ENCODE measurements around the gene HCST. TPM values are rescaled to one million over a fixed set of nuclear protein-coding genes. Genes with fewer than 3 reads are reported as not detected.
"Not testable (repeated sequence)": the region's sequence is repeated elsewhere in the genome, so short reads cannot be mapped to it uniquely, and the experiment has no call there.

HCST gene, protein sequence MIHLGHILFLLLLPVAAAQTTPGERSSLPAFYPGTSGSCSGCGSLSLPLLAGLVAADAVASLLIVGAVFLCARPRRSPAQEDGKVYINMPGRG
- 1 to 10 TPM; 3.0 to 4.5 (median 3.4) TPM for polyA plus RNA-seq (ENCODE audit: insufficient read length in 4 of 4)

DNA sequence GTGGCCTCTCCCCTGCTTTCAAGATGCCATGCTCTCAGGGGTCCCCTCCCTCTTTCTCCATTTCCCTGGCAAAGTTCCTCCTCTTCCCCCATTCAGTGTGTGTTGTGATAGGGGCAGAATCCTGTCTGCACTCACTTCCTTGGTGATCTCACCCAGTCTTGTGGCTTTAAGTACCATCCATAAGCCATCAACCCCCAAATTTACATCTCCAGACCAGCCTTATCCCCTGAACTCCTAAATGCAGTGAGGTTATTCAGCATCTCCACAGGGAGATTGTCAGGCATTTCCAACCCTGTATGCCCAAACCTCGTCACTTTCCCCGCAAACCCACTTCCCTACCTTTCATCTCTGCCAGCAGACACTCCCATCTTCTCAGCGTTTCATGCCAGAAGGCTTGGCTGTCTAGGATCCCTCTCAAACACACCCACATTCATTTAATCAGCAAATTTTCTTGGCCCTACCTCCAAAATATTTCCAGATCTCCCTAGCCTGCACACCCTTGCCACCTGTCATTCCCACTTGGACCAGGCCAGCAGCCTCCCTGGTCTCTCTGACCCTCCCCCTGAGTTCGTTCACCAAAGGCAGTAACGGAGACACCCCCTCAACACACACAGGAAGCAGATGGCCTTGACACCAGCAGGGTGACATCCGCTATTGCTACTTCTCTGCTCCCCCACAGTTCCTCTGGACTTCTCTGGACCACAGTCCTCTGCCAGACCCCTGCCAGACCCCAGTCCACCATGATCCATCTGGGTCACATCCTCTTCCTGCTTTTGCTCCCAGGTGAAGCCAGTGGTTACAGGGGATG lies at the start of gene HCST:
Gene HCST, plus strand, starts transcription at position 676 of the 808 bp plus-strand sequence. Its CDS starts 65 bp downstream, at position 741.
- no peak for DNase-seq (ENCODE audit: low read depth in 4 of 4, low spot score in 2 of 4)

DNA sequence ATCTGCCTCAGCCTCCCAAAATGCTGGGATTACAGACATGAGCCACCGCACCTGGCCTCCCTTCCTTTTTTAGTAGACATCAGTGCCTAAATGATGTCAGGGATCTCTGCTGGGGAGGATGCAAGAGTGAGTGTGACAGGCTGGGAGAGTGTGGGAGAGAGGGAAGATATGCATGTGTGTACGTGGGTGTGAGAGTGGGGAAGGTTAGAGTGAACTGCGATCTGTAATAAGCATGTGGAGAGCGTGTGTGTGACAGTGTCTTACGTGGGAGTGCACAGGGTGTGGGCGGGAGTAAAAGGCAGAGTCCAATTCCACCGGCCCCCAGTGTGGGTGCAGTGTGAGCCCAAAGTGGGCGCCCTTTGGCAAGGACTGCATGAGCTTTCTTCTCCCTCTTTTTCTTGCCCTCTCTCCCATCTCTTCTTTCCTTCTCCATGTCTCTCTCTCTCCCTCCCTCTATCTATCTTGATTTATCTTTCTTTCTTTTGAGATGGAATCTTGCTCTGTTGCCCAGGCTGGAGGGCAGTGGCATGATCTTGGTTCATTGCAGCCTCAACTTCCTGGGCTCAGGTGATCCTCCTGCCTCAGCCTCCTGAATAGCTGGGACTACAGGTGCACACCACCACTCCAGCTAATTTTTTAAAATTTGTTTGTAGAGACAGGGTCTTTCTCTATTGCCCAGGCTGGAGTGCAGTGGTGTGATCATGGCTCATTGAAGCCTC lies 49.1 kb upstream of the HCST start:
- no peak for DNase-seq (ENCODE audit: low read depth in 4 of 4, low spot score in 2 of 4)

DNA sequence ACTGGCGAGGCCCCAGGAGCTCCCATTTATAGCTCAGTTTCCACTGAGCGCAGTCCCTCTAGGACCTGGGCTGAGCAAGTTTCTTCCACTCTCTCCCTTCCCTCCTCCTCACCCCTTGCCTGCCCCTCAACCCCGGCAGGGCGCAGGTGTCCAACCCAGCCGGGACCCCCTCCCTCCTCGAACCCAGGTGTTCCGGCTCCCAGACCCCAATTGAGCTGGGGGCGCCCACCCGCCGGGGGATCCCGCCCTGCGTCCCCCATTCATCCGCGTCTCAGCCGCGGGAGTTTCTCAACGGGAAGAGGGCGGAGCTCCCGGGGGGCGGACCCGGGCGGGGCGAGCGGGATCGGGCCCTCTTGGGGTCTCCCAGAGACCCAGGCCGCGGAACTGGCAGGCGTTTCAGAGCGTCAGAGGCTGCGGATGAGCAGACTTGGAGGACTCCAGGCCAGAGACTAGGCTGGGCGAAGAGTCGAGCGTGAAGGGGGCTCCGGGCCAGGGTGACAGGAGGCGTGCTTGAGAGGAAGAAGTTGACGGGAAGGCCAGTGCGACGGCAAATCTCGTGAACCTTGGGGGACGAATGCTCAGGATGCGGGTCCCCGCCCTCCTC lies 45.7 kb upstream of the HCST start, which contains the start of gene KIRREL2:
Gene KIRREL2, plus strand, starts transcription at position 366 of the 604 bp plus-strand sequence. Its CDS starts 209 bp downstream, at position 575.
- no peak for DNase-seq (ENCODE audit: low read depth in 4 of 4, low spot score in 2 of 4)

DNA sequence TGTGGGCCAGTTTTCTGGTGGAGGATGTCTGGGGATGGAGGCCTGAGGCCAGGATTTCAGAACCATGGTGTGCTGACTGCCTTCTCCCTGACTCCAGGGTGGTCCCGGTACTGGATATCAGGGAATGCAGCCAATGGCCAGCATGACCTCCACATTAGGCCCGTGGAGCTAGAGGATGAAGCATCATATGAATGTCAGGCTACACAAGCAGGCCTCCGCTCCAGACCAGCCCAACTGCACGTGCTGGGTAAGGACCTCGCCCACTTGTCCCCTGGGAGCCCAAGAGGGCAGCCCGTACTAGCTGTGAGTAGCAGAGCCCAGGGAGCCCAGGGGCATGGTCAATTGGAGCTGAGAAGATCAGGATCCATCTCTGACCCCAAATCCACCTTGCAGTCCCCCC lies 44.0 kb upstream of the HCST start:
- DNase-seq (ENCODE audit: low read depth in 4 of 4, low spot score in 2 of 4) = no peak

DNA sequence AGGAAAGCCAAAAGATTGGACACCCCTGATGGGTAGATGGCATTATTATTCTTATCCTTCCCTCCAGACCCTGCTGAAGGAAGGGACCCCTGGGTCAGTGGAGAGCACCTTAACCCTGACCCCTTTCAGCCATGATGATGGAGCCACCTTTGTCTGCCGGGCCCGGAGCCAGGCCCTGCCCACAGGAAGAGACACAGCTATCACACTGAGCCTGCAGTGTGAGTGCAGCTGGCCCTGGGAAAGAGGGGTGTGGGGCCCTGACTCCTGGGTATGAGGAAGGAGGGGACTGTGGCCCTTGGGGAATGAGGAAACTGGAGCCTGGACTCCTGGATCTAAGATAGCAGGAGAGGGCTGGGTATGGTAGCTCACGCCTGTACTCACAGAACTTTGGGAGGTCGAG lies 42.9 kb upstream of the HCST start:
- no peak for DNase-seq (ENCODE audit: low read depth in 4 of 4, low spot score in 2 of 4)

DNA sequence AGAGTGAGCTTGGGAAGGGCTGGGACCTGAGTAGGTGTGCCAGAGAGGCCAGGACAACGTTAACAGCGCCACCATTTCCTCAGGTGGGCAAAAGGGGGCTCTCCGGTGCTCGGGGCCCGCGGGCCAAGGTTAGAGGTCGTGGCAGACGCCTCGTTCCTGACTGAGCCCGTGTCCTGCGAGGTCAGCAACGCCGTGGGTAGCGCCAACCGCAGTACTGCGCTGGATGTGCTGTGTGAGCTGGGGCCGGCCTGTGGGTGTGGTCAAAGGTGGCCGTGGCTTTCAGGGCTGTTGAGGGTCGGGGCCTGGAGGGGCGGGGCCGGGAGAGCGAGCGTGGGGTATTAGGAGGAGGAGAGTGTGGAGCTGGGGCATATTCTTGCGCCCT lies 41.9 kb upstream of the HCST start:
- no peak for DNase-seq (ENCODE audit: low read depth in 4 of 4, low spot score in 2 of 4)

DNA sequence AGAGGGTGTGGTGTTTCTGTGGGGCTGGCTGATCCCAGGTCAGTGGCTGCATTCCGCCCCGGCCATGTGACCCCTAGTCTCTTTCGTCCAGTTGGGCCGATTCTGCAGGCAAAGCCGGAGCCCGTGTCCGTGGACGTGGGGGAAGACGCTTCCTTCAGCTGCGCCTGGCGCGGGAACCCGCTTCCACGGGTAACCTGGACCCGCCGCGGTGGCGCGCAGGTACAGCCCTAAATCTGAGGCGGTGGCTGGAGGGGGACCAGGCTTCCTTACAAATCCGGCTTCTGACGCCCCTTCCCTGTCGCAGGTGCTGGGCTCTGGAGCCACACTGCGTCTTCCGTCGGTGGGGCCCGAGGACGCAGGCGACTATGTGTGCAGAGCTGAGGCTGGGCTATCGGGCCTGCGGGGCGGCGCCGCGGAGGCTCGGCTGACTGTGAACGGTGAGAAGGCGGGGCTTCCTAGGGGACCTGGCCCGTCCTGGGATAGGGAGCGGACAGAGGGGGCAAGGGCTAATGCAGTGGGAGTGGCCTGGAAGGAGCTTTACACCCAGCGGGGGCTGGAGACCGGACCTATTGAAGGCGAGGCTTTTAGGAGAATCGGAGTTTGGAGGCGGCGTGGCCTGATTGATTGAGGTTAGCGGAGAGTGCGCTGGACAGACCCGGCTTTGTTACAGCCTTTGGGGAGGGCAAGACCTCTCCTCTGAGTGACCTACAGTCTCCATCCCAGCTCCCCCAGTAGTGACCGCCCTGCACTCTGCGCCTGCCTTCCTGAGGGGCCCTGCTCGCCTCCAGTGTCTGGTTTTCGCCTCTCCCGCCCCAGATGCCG lies 41.3 kb upstream of the HCST start:
- no peak for DNase-seq (ENCODE audit: low read depth in 4 of 4, low spot score in 2 of 4)

DNA sequence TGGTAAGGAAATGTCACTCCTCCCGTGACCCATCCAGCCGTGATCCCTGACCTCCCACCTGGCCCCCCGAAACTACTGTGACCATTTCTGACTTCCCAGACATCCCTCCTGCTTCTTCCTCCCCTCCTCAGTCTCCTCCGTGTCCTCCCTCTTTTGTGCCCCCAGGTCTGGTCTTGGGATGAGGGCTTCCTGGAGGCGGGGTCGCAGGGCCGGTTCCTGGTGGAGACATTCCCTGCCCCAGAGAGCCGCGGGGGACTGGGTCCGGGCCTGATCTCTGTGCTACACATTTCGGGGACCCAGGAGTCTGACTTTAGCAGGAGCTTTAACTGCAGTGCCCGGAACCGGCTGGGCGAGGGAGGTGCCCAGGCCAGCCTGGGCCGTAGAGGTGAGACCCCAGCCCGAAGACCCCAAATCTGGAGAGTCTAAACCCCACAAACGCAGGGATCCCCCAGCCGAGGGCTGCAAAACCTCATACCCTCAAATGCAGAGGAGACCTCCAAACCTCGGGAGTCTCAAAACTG lies 40.6 kb upstream of the HCST start:
- DNase-seq (ENCODE audit: low read depth in 4 of 4, low spot score in 2 of 4) = no peak

DNA sequence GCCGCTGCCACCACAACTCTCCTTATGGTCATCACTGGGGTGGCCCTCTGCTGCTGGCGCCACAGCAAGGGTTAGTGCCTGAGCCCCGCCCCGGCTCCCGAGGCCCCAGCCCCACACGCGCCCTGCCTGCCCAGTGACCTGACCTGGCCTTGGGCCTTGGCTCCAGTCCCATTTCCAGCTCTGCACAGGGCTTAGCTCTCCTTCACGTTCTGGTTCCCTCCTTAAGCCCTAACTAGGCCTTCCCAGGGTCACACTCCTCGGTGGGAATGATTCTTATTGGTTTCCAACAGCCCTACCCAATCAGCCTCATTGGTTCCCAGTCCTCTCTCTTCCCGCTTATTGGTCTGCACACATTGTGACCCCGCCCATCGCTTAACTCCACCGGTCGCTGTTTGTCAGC lies 39.8 kb upstream of the HCST start:
- no peak for DNase-seq (ENCODE audit: low read depth in 4 of 4, low spot score in 2 of 4)

DNA sequence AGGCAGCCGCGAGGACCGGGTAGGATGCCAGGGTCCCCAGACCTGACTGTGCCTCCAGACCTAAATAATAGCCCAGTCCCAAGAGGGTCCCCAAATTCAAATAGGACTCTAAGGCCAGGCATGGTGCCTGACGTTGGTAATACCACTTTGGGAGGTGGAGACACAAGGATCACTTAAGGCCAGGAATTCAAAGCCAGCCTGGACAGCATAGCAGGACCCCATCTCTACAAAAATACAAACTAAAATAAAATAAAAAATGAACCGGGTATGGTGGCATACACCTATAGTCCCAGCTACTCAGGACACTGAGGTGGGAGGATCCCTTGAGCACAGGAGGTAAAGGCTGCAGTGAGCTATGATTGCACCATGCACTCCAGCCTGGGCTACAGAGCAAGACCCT lies 39.3 kb upstream of the HCST start:
- no peak for DNase-seq (ENCODE audit: low read depth in 4 of 4, low spot score in 2 of 4)

DNA sequence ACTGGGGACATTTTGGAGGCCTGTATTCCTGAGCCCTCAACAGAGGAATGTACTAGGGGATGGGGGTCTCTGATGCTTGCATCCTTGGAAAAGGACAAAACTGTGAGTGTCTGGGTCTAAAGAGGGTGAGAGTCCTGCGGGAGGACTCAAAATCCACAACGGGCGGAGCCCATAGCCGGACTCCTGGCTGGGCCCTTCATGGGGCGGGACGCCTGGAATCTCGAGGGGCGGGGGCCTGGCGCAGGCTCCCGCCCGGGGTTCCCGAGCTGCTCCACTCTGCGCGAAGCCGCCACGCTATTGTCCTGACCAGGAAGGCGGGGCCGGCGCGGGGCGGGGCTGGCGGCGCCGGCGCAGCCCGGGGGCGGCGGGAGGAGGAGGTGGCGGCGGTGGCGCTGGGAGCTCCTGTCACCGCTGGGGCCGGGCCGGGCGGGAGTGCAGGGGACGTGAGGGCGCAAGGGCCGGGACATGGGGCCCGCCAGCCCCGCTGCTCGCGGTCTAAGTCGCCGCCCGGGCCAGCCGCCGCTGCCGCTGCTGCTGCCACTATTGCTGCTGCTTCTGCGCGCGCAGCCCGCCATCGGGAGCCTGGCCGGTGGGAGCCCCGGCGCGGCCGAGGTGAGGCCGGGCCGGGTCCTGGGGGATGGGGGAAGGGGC lies 34.0 kb upstream of the HCST start, which contains the start of gene APLP1:
Gene APLP1, plus strand, starts transcription at position 403 of the 651 bp plus-strand sequence. Its CDS starts 63 bp downstream, at position 466.
- DNase-seq (ENCODE audit: low read depth in 4 of 4, low spot score in 2 of 4) = no peak

DNA sequence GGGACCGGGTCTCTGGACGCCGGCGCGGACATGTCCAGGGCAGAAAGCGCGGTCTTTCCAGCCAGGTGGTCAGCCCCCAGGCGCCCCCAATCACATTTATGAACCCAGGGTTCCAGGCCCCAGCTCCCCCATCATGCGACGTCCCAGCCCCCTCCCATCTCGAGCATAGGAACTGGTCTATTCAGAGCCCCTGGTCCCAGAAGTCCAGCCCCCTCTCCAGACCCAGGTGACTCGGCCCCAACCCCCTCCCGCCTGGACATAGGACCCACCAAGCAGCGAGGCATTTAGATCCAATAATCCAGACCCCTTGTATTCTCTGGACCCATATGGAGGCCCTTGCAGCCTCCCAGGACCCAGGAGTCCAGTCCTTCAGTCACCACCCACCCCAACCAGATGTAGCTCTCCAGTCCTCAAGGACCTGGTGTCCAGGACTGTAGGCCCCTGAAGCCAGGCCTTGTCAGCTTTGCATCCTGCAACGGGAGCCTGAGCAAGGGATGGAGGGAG lies 33.5 kb upstream of the HCST start:
- DNase-seq (ENCODE audit: low read depth in 4 of 4, low spot score in 2 of 4) = no peak

DNA sequence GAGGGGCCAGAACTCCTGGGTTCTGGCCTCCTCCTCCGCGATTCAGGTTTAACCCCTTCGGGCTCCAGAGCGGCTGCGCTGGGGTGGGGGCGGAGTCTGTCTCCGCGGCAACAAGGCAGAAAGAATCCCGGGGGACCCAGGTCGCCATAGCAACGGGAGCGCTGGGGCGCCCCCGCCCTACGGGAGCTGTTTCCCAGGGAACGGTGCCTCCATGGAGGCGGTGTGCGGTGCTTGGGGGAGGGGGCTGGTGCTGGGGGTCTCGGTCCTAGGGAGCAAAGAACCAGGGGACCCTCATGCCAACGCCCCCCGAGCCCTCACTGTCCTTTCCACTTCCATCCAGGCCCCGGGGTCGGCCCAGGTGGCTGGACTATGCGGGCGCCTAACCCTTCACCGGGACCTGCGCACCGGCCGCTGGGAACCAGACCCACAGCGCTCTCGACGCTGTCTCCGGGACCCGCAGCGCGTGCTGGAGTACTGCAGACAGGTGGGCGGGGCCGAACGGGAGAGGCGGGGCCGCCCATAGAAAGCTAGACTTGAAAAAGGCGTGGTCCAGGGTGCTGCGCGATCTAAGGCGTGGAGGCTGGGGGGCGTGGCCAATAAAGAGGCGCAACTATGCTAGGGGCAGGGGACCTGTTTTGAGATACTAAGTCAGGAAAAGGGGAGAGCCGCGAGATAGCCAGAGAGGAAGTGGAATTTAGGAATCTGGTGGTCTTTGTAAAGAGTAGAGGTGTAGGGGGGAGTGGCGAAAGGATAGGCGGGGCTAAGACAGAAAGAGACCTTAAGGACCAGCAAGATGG lies 32.8 kb upstream of the HCST start:
- no peak for DNase-seq (ENCODE audit: low read depth in 4 of 4, low spot score in 2 of 4)

DNA sequence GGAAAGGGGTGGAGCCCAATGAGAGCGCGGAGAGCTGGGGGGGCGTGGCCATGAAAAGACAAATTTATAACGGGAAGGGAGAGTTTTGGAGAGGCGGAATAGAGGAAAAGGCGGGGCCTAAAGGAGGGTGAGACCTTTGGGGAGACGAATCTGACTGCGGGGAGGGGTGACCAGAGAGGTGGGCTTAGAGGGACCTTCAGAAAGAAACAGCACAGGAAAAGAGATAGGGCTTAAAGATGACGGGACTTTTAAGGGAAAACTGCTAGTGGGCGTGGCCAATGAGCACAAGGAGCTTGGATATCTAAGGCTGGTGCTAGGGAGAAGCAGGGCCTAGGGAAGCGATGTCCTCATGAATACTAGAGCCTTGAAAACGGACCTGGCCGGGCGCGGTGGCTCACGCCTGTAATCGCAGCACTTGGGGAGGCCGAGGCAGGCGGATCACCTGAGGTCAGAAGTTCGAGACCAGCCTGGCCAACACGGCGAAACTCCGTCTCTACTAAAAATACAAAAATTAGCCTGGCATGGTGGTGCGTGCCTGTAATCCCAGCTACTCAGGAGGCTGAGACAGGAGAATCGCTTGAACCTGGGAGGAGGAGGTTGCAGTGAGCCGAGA lies 32.1 kb upstream of the HCST start:
- DNase-seq (ENCODE audit: low read depth in 4 of 4, low spot score in 2 of 4) = not testable (repeated sequence)

DNA sequence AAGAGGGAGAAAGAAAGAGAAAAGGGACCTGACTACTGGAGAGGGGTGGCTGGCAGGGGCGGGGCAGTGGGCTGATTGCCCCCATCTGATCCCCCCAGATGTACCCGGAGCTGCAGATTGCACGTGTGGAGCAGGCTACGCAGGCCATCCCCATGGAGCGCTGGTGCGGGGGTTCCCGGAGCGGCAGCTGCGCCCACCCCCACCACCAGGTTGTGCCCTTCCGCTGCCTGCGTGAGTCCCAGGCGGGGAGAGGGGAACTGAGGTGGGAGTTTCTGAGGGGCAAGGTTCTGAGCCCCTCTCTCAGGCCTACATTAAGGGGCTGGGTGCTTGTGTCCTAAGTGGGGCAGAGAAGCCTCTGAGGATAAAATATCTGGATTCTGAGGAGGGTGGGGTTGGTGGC lies 31.5 kb upstream of the HCST start:
- DNase-seq (ENCODE audit: low read depth in 4 of 4, low spot score in 2 of 4) = no peak

DNA sequence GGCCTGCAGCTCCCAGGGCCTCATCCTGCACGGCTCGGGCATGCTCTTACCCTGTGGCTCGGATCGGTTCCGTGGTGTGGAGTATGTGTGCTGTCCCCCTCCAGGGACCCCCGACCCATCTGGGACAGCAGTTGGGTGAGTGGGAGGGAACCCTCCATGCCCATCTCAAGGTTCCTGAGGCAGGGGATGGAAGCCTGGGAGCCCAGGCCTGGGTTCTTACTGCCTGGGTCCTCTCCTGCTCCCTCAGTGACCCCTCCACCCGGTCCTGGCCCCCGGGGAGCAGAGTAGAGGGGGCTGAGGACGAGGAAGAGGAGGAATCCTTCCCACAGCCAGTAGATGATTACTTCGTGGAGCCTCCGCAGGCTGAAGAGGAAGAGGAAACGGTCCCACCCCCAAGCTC lies 30.7 kb upstream of the HCST start:
- DNase-seq (ENCODE audit: low read depth in 4 of 4, low spot score in 2 of 4) = no peak

DNA sequence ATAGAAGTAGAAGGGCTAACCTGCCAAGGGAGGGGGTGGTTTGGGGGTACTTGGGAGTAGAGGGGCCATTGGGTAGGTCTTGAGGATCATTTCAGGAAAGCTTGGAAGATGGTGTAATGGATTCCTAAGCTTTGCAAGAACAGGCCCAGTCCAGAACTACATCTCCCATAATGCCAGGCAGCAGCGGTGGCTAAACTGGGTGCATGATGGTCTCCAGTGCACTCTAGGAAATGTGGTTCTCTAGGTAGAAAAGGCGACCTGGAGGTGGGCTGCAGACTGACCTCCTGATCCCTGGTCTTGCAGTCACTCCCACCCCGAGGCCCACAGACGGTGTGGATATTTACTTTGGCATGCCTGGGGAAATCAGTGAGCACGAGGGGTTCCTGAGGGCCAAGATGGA lies 30.1 kb upstream of the HCST start:
- no peak for DNase-seq (ENCODE audit: low read depth in 4 of 4, low spot score in 2 of 4)

DNA sequence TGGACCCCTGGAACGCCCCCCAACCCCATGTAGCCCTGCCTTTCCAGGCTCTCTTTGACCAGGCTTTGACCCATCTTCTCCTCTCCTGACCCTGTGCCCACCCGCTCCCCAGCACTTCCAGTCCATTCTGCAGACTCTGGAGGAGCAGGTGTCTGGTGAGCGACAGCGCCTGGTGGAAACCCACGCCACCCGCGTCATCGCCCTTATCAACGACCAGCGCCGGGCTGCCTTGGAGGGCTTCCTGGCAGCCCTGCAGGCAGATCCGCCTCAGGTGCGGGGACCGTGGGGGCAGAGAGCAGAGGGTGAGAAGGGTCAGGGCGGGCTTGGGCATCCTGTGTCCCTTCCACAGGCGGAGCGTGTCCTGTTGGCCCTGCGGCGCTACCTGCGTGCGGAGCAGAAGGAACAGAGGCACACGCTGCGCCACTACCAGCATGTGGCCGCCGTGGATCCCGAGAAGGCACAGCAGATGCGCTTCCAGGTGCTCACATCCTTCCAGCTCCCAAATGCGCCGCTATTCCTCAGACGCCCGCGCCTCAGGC lies 27.9 kb upstream of the HCST start:
- no peak for DNase-seq (ENCODE audit: low read depth in 4 of 4, low spot score in 2 of 4)
